Spleen (tissue), 11 donors: ENCODE results near the gene TRIM28. TPM values are rescaled to one million over a fixed set of nuclear protein-coding genes. Genes with fewer than 3 reads are reported as not detected.

Experiments
- DNase-seq: peaks from one replicate; pipeline ENCODE4 v3.0.0-alpha.2; 2020
- H3K27ac ChIP-seq, 8 donors: fragments of 200-600 bp; sonication (generic) in 7 of 8; 1 replicate in 4 of 8; 2 replicates in 4 of 8; pipeline versions ENCODE4 v1.5.0 to v1.8.0; 2016 to 2021; ENCODE audit warnings: inconsistent platforms in 4 of 8, mild to moderate bottlenecking in 4 of 8, moderate library complexity in 1 of 8
- H3K27me3 ChIP-seq, 7 donors: fragments of 200-600 bp; sonication (generic) in 6 of 7; replicated peaks in 1 of 7; 1 replicate in 4 of 7; 2 replicates in 3 of 7; pipeline versions ENCODE4 v1.5.0 to v1.8.0; 2016 to 2021; ENCODE audit warnings: inconsistent platforms in 3 of 7, mild to moderate bottlenecking in 1 of 7
- H3K36me3 ChIP-seq, 6 donors: fragments of 200-600 bp; sonication (generic) in 5 of 6; 1 replicate in 4 of 6; 2 replicates in 2 of 6; pipeline versions ENCODE4 v1.5.0 to v1.8.0; 2016 to 2021; ENCODE audit warnings: inconsistent platforms in 2 of 6
- H3K4me1 ChIP-seq, 6 donors: fragments of 200-600 bp; sonication (generic) in 5 of 6; 1 replicate in 3 of 6; 2 replicates in 3 of 6; pipeline versions ENCODE4 v1.5.0 to v1.8.0; 2016 to 2021; ENCODE audit warnings: inconsistent platforms in 3 of 6
- H3K4me3 ChIP-seq, 8 donors: fragments of 200-600 bp; sonication (generic) in 7 of 8; 1 replicate in 4 of 8; 2 replicates in 4 of 8; pipeline versions ENCODE4 v1.5.0 to v1.8.0; 2016 to 2021; ENCODE audit warnings: inconsistent platforms in 4 of 8, mild to moderate bottlenecking in 4 of 8, moderate library complexity in 2 of 8
- H3K9me3 ChIP-seq, 8 donors: fragments of 200-600 bp; sonication (generic) in 7 of 8; 1 replicate in 4 of 8; 2 replicates in 4 of 8; pipeline versions ENCODE4 v1.5.0 to v1.8.0; 2016 to 2021; ENCODE audit warnings: inconsistent platforms in 4 of 8
- CTCF ChIP-seq, 11 experiments: fragments of 200-600 bp in 7 of 11; fragments of 450-650 bp in 4 of 11; sonication (generic) in 4 of 11; IDR thresholded peaks in 8 of 11; conservative IDR thresholded peaks in 3 of 11; 1 replicate in 7 of 11; 2 replicates in 4 of 11; pipeline versions ENCODE4 v1.4.0 to v1.8.0; 2016 to 2021; ENCODE audit warnings: antibody characterized with exemption in 11 of 11, inconsistent platforms in 4 of 11, mild to moderate bottlenecking in 1 of 11
- POLR2A ChIP-seq, 3 donors: fragments of 450-650 bp; IDR thresholded peaks; one replicate each; pipeline ENCODE4 v1.5.1; 2017; ENCODE audit warnings: antibody characterized with exemption in 3 of 3, mild to moderate bottlenecking in 1 of 3
- POLR2AphosphoS5 ChIP-seq, 3 donors: sonication (generic); formaldehyde crosslinking; IDR thresholded peaks; one replicate each; pipeline ENCODE4 v1.5.1; 2017; ENCODE audit warnings: antibody characterized with exemption in 3 of 3
- WGBS, 5 donors: extraction: QIAGEN DNeasy Blood & Tissue Kit in 3 of 5; methylation state at CpG; one replicate each; pipeline versions ENCODE4 v1.1.5 to v1.1.7; 2013 to 2018; 5-methylcytosine and 5-hydroxymethylcytosine counted together
- intact Hi-C: fragments of 100-400 bp; cut with DNase I; formaldehyde crosslinking; loops from one replicate; pipeline ENCODE4 v1.15.0; 2023; ENCODE audit warnings: low total_unique reads
- polyA plus RNA-seq, 3 donors: library from polyadenylated mRNA; stranded (reverse); fragments of 200-250 nt; gene quantifications; one replicate each; pipeline ENCODE4 v1.2.1, GENCODE V29; 2013
- total RNA-seq, 7 donors: library from RNA; depleted of rRNA in 3 of 7; stranded (reverse); fragments of >200 nt in 3 of 7; fragmentation: NEBNext Ultra II Directional in 4 of 7; extraction: Animal tissue kit (Norgen Biotek cat#: 25700) in 4 of 7; gene quantifications; one replicate each; pipeline versions ENCODE4 v1.1.0 to v1.2.1, GENCODE V29; 2016 to 2021
- donor health status: healthy with polysubstance abuse.
- donor health status: DM: no; HTN: no; CAD: no; lungs with moderate emphysema.
- donor health status: DM: no; HTN: no; CAD: no.
- donor health status: Bipolar disorder and iron deficiency.
- donor health status: healthy.
- donor health status: DM: no; HTN: no; CAD: no.
- donor health status: DM: yes; HTN: yes; CAD: no.

TRIM28 gene
- total and polyA plus RNA-seq, 10 donors, result 181 to 294 (median 232) TPM

GRCh38 chr19:58555920-58556621 is 12.2 kb downstream of the TRIM28 start:
- intact Hi-C loops, result no loop called here
- TF ChIP-seq POLR2A (IDR thresholded peaks at IDR 0.05) (no peak), CTCF (IDR thresholded peaks at IDR 0.05 in 8 of 11, conservative IDR thresholded peaks at IDR 0.05 in 3 of 11) (no peak), POLR2AphosphoS5 (IDR thresholded peaks at IDR 0.05) (no peak)
- DNase-seq, result peak; percentile 84
- H3K9me3 ChIP-seq, result no peaks in the 10 kb centered on the region
- no peaks in the 10 kb centered on the region for H3K27me3 ChIP-seq
- 79 to 86% (median 81%) methylated on average over 16 of the region's 16 CpGs for WGBS, 5 donors
- peak overlapping the region in 2 of 8 donors; percentile 73 to 90 for H3K4me3 ChIP-seq
- peak overlapping the region in 6 of 8 donors; percentile 95 to 100 (median 99) for H3K27ac ChIP-seq
- H3K4me1 ChIP-seq, result peaks cover 36 to 75% (median 61%) of the 10 kb centered on the region in 6 donors
- H3K36me3 ChIP-seq, result peaks cover 0 to 49% (median 41%) of the 10 kb centered on the region in 6 donors

DNA sequence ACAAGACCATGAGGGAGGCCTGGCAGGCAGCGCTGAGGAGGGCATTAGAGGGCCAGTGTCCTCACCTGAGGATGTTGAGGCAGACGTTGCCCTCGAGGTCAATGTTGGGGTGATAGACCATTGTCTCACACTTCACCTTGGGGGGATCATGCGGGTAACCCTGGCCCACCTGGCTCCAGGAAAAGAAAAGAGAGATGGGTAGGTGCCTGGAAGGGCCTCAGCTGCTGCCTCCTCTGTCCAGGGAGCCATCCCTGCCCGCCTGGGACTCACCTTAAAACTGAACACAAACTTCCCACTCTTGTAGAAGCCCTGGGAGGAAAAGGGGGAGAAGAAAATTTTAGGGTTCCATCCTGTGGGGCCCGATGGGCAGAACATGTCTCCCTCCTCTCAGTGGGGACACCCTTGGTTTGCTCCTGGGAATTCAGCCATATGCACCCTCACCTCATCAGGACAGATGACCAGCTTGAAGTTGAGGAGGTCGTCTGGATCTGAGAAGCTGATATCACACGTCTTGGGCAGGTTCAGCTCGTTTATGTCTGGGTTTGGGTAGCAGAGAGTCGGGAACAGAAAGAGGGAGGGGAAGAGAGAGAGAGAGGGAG is 12.9 kb downstream of the TRIM28 start:
- H3K36me3 ChIP-seq, result peaks cover 0 to 42% (median 34%) of the 10 kb centered on the region in 6 donors
- 58 to 72% (median 66%) methylated on average over 10 of the region's 10 CpGs for WGBS, 5 donors
- peaks cover 0 to 4% (median 0%) of the 10 kb centered on the region in 7 donors for H3K27me3 ChIP-seq
- intact Hi-C loops, result no loop called here
- peaks cover 40 to 82% (median 66%) of the 10 kb centered on the region in 6 donors for H3K4me1 ChIP-seq
- no peaks in the 10 kb centered on the region for H3K9me3 ChIP-seq
- peak; percentile 69 for DNase-seq
- H3K27ac ChIP-seq, result peak overlapping the region in 6 of 8 donors; percentile 95 to 100 (median 99)
- peak overlapping the region in 6 of 8 donors; percentile 48 to 90 (median 62) for H3K4me3 ChIP-seq
- no peak for TF ChIP-seq POLR2AphosphoS5 (IDR thresholded peaks at IDR 0.05)
- no peak for TF ChIP-seq POLR2A (IDR thresholded peaks at IDR 0.05)
- TF ChIP-seq CTCF (IDR thresholded peaks at IDR 0.05 in 8 of 11, conservative IDR thresholded peaks at IDR 0.05 in 3 of 11), result no peak

DNA sequence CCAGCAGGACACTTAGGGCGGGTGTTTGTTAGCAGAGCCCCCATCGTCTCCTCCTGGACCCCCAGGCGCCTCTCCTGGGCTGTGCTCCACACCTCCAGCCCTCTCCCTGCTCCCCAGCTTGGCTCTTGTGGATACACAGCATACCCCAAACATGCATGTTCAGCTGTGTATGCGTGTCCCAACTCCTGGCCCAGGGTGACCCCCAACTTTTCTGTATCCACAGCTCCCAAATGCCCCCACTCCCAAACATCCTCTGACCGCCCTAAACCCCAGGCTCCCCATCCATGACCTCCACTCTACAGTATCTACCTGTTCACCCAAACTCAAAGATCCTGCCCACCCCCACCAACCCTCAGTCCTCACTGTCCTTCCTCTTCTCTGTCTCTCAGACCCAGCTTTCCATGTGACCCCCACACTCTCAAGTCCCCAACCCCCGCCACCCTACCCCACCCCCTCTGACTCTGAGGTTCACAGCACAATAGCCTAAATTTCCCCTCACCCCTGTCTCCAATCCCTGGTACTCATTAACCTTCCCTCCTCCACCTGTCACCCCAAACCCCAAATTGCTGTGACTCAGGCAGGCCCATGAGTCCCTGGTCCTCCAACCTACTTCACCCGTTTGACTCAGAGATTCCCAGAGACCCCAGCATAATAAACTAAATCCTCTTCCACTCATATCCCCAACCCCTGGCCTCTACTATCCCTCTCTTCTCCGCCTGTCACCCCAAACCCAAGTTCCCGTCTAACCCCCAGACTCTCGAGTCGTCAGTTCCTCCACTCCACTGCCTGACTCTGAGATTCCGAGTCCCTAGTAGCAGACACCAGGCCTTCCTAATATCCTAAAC is 13.6 kb downstream of the TRIM28 start:
- WGBS, 5 donors, result 32 to 40% (median 36%) methylated on average over 12 of the region's 12 CpGs
- intact Hi-C loops, result no loop called here
- H3K27ac ChIP-seq, result peak overlapping the region; percentile 37 to 100 (median 99)
- TF ChIP-seq POLR2AphosphoS5 (IDR thresholded peaks at IDR 0.05) (no peak), CTCF (IDR thresholded peaks at IDR 0.05 in 8 of 11, conservative IDR thresholded peaks at IDR 0.05 in 3 of 11) (no peak), POLR2A (IDR thresholded peaks at IDR 0.05) (no peak)
- DNase-seq, result peak; percentile 78
- H3K27me3 ChIP-seq, result peaks cover 0 to 11% (median 0%) of the 10 kb centered on the region in 7 donors
- H3K9me3 ChIP-seq, result no peaks in the 10 kb centered on the region
- H3K4me1 ChIP-seq, result peaks cover 47 to 84% (median 71%) of the 10 kb centered on the region in 6 donors
- H3K4me3 ChIP-seq, result peak overlapping the region; percentile 42 to 90 (median 57)
- H3K36me3 ChIP-seq, result peaks cover 0 to 35% (median 27%) of the 10 kb centered on the region in 6 donors
